ENCODE data around the gene NAA38.
A peak's percentile ranks its signal among the peaks of the same experiment; 100 is the strongest.

Gene NAA38

GRCh38 chr17:7839876-7840261 lies 17.5 kb downstream of the NAA38 start:
- peak in 1 of 2 donors; percentile 14 for DNase-seq

GRCh38 chr17:7839190-7839875 lies 18.0 kb downstream of the NAA38 start:
- no peak for DNase-seq

GRCh38 chr17:7838090-7839075 lies 19.0 kb downstream of the NAA38 start:
- peak; percentile 18 to 23 for DNase-seq

DNA sequence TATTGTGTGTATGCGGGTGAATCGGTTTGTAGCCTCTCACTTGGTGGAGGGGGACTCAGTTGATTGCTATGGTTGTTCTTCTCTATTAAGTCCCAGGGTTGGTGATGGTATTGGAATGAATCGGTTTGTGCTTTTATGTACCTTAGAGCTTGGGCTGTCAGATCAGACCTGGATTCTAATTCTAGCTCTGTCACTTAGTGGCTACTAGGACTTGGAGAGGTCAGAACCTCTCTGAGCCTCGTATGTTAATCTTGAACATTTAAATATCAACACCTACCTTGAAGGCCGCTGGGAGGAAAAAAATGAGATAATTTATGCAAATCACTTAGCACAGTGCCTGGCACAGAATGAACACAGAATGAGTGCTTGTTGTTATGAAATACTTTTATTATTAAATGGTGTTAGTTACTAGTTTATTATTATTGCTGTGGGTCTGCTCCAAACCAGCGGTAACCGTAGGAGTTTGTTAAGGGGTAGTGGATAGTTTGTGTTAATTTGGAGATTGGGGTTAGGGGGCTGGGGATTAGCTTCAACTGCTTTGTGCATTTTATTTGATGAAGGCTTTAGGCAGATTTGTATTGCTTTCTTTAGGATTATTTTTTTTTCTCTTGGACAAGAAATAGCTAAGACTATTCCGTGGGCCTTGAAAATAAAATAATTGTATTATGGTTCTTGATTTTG lies 19.8 kb downstream of the NAA38 start:
- DNase-seq = no peak

- DNase-seq = peak; percentile 22 to 47
Measured at GRCh38 chr17:7836596-7837407, 20.6 kb downstream of the NAA38 start.

DNA sequence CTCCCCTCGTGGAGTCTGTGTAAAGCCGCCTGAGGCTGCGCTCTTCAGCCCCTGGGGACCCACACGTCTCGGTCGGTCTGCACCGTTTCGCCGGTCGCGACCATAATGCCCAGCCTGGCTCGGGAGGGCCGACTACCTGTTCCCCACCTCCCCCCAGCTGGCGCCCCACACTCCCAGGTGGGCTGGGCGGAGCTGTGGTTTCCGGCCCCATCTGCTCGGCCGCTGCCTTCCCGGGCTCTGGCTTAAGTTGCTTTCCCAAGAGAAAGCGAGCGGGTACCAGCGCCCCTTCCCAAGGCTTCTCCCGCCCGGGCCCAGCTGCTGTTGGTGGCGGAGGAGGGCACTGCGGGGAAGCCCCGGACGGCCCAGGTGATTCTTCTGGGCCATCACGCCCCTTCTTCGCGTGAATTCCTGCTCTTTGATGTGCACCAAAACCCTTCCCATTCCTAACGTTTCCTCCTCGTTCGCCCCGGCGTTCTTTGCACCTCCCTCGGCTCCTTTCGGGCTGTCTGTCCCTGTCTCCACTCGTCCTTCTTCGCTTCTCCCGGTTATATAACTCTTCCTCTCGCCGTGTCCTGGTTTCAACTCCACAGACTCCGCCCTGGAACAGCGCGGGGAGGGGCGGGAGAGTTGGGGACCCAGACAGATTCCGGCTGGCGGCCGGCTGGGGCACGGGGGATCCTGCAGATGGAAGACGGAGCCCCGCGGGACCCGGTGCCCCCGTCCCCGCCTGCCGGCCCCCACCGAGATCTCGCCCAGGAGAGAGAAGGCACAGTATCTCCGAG lies 21.4 kb downstream of the NAA38 start:
- peak; percentile 34 to 44 for DNase-seq

- DNase-seq = peak; percentile 95 to 97
Measured at GRCh38 chr17:7834957-7835813, 22.2 kb downstream of the NAA38 start.

GRCh38 chr17:7834542-7834956 lies 22.8 kb downstream of the NAA38 start:
- peak in 1 of 2 donors; percentile 41 for DNase-seq

DNA sequence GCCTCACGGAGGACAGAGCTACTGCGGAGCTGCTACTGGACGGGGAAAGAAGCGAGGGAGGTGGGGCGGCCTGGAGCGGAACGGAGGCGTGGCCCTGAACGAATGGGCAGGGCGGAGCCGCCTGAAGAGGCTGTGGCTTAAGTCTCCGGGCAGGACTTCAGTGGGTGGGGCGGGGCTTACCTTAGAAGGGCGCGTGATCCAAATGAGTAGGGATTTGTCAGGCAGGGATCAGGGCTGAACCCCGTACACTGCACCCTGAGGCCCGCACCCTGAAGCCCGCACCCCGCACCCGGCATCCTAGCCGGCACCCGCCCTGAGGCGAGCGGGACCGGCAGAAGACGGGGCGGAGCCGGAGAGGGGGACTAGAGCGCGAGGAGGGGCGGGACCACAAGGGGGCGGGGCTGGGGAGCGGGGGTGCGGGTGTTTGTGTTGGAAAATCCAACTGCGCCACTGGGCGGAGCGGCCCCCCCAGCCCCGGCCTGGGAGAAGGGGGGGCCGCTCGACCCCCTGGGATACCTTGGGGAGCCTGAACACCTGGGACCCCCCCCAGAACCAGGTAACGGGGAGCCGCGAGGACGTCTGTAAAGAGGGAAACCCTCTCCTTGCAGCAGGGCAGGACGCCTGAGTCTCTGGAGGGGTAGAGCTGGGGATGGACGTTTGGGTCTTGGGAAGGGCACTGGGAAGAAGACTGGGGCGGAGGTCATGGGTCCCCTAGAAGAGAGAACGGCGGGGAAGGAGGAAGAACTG lies 23.4 kb downstream of the NAA38 start, which contains the start of gene KDM6B:
TSS of gene KDM6B (plus strand) at position 423 of the 747 bp plus-strand sequence. CDS start 11,338 bp downstream, outside the sequence.
- DNase-seq = peak; percentile 83

GRCh38 chr17:7833011-7833794 lies 24.2 kb downstream of the NAA38 start:
- DNase-seq = no peak

- DNase-seq = no peak
Measured at GRCh38 chr17:7832431-7832830, 24.9 kb downstream of the NAA38 start.

DNA sequence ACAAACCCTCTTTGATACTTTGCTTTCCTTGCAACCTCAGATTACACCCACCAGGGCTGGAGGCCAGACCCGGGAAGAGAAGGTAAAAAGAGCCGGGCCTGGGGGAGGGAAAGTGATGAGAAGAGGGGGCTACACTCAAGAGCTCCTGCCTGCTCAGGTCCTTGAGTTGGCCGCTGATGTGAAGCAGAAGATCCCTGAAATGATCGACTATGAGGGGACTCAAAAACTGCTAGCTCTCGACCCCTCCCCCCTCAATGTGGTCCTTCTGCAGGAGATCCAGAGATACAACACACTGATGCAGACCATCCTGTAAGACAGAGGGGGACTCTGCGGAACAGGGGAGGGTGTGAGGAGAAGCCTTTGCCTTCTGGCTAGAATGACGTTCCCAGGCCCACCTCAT lies 26.1 kb downstream of the NAA38 start:
- no peak for DNase-seq

GRCh38 chr17:7830616-7831015 lies 26.7 kb downstream of the NAA38 start:
- no peak for DNase-seq

DNA sequence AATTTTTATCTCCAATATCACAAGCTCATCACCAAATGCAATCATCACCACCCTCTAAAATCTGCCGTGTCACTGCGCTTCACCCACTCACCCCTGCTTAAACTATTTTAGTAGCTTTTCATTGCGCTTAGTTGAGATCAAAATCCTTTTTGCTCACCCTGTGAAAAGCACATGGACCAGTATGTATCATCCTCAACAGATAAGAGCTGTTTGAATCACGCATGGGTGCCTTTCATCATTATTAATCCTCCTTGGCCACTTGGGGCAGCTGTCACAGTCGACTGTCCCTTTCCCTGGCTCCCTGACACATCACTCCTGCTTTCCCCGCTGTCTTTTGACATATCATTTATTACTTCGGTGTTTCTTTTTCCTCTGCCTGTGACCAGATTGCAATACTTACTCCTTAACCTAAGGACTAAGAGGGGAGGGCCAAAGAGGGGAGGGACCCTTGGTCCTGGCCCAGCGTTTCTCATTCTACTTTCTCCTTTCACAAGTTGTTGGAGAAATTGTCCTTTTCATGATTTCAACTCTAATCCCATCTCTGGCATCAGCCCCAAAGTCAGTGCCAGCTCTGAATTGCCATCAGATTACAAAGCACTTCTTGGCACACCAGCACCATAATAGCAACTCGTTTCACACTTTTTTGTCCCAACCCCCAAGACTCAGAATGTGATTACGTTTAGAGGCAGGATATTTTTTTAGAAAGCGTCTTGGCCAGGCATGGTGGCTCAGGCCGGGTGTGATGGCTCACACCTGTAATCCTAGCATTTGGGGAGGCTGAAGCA lies 32.0 kb downstream of the NAA38 start:
- peak in 1 of 2 donors; percentile 30 for DNase-seq

DNA sequence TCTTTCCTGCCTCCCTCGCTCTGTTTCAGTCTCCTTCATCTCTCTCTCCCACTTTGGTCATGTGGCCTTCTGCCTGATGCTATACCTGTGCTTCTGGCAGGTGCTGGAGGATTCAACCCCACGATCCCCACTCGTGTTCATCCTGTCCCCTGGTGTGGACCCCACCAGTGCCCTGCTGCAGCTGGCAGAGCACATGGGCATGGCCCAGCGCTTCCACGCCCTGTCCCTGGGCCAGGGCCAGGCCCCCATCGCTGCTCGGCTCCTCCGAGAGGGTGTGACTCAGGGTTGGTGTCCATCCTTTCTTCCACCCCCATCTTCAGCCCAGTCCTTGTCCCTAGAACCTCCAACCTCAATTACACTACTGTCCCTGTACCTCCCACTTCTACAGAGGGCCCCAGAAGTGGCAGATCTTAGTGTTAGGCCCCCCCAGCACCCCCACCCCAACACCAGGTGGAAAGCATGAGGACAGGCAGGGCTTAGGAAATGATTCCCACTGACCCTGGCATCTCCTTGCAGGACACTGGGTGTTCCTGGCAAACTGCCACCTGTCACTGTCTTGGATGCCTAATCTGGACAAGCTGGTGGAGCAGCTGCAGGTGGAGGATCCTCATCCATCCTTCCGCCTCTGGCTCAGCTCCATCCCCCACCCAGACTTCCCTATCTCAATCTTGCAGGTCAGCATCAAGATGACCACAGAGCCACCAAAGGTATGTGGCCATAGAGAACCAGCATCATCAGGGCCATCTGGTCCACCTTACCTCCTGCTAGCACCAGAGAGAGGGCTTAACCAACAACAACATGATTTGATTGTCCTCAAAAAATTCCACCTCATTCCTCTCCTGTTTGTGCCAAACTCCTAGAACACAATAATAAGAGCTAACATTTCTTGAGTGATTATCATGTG lies 33.1 kb downstream of the NAA38 start:
- DNase-seq = no peak

DNA sequence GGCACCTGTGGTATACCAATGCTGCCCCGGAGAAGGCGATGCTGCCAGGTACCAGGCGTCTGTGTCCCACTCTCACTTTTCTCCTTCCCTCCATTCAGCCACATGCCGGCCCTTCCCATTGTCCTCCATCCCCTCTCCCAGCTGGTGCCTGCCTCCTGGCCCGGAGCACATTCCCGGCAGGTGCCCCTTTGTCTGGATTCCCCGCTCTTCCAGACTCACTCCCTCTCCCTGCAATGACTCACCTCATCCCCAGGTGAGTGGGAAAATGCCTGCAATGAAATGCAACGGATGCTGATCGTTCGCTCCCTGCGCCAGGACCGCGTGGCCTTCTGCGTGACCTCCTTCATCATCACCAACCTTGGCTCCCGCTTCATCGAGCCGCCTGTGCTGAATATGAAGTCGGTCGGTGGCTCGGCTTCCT lies 33.8 kb downstream of the NAA38 start:
- no peak for DNase-seq

GRCh38 chr17:7822126-7822525 lies 35.2 kb downstream of the NAA38 start:
- DNase-seq = no peak
